ENCODE results near the gene GALP. TPM values are rescaled to one million over a fixed set of nuclear protein-coding genes. Genes with fewer than 3 reads are reported as not detected.
"Not testable (repeated sequence)": the region's sequence is repeated elsewhere in the genome, so short reads cannot be mapped to it uniquely, and the experiment has no call there.

The GALP gene
- total and polyA plus RNA-seq, 7 experiments from 2014 or later = not detected

- Mint-ChIP-seq H3K4me3 (no peak overlapping the region), H3K4me1 (peaks cover 0 to 7% (median 0%) of the 10 kb centered on the region in 7 donors), H3K9me3 (peaks cover 0 to under 1% (median 0%) of the 10 kb centered on the region in 11 donors), H3K36me3 (no peaks in the 10 kb centered on the region), H3K27ac (no peak overlapping the region), H3K27me3 (peaks cover 0 to 10% (median 6%) of the 10 kb centered on the region in 5 donors)
- no peak overlapping the region for H3K27ac ChIP-seq (ENCODE audit: low read depth, low read length)
- H3K36me3 ChIP-seq (ENCODE audit: control insufficient read depth in 2 of 3, insufficient read depth in 3 of 3, low read length in 3 of 3) = no peaks in the 10 kb centered on the region
- H3K4me1 ChIP-seq (ENCODE audit: control insufficient read depth in 2 of 2, insufficient read depth in 2 of 2, low read length in 2 of 2) = no peaks in the 10 kb centered on the region
- CTCF ChIA-PET = no interaction called here
- no peak overlapping the region for H3K4me3 ChIP-seq (ENCODE audit: low read length)
- H3K27me3 ChIP-seq (ENCODE audit: control insufficient read depth in 2 of 2, insufficient read depth in 2 of 2, low read length in 2 of 2) = no peaks in the 10 kb centered on the region
- ATAC-seq = no peak
- intact Hi-C loops (cut with micrococcal nuclease) = no loop called here
- POLR2A ChIA-PET = no interaction called here
- DNase-seq = no peak
- H3K9me3 ChIP-seq (ENCODE audit: control insufficient read depth in 2 of 3, low read length in 3 of 3) = no peaks in the 10 kb centered on the region
Measured at GRCh38 chr19:56189785-56190184, 14.0 kb downstream of the GALP start.

- Mint-ChIP-seq H3K27ac (no peak overlapping the region), H3K4me1 (peaks cover 0 to under 1% (median 0%) of the 10 kb centered on the region in 7 donors), H3K9me3 (peaks cover 0 to 2% (median 0%) of the 10 kb centered on the region in 11 donors), H3K36me3 (no peaks in the 10 kb centered on the region), H3K27me3 (peaks cover 0 to 5% (median 0%) of the 10 kb centered on the region in 5 donors), H3K4me3 (no peak overlapping the region)
- DNase-seq (no peak), ATAC-seq (no peak)
- intact Hi-C loops (cut with micrococcal nuclease) = no loop called here
- Histone ChIP-seq H3K4me3 (ENCODE audit: low read length) (no peak overlapping the region), H3K27me3 (ENCODE audit: control insufficient read depth in 2 of 2, insufficient read depth in 2 of 2, low read length in 2 of 2) (no peaks in the 10 kb centered on the region), H3K4me1 (ENCODE audit: control insufficient read depth in 2 of 2, insufficient read depth in 2 of 2, low read length in 2 of 2) (no peaks in the 10 kb centered on the region), H3K36me3 (ENCODE audit: control insufficient read depth in 2 of 3, insufficient read depth in 3 of 3, low read length in 3 of 3) (no peaks in the 10 kb centered on the region), H3K27ac (ENCODE audit: low read depth, low read length) (no peak overlapping the region), H3K9me3 (ENCODE audit: control insufficient read depth in 2 of 3, low read length in 3 of 3) (no peaks in the 10 kb centered on the region)
- CTCF ChIA-PET = no interaction called here
- POLR2A ChIA-PET = no interaction called here
Measured at GRCh38 chr19:56191115-56191514, 15.3 kb downstream of the GALP start.

GRCh38 chr19:56191711-56192110 is 15.9 kb downstream of the GALP start:
- Histone ChIP-seq H3K27ac (ENCODE audit: low read depth, low read length) (no peak overlapping the region), H3K4me3 (ENCODE audit: low read length) (no peak overlapping the region), H3K36me3 (ENCODE audit: control insufficient read depth in 2 of 3, insufficient read depth in 3 of 3, low read length in 3 of 3) (no peaks in the 10 kb centered on the region), H3K27me3 (ENCODE audit: control insufficient read depth in 2 of 2, insufficient read depth in 2 of 2, low read length in 2 of 2) (no peaks in the 10 kb centered on the region), H3K4me1 (ENCODE audit: control insufficient read depth in 2 of 2, insufficient read depth in 2 of 2, low read length in 2 of 2) (no peaks in the 10 kb centered on the region), H3K9me3 (ENCODE audit: control insufficient read depth in 2 of 3, low read length in 3 of 3) (no peaks in the 10 kb centered on the region)
- Mint-ChIP-seq H3K4me1 (no peaks in the 10 kb centered on the region), H3K27ac (no peak overlapping the region), H3K27me3 (peaks cover 0 to 4% (median 0%) of the 10 kb centered on the region in 5 donors), H3K4me3 (no peak overlapping the region), H3K36me3 (no peaks in the 10 kb centered on the region), H3K9me3 (peaks cover 0 to 2% (median 0%) of the 10 kb centered on the region in 11 donors)
- POLR2A ChIA-PET = no interaction called here
- ATAC-seq (no peak), DNase-seq (no peak)
- CTCF ChIA-PET = no interaction called here
- intact Hi-C loops (cut with micrococcal nuclease) = no loop called here

GRCh38 chr19:56193981-56194640 is 18.3 kb downstream of the GALP start:
- Histone ChIP-seq H3K27ac (ENCODE audit: low read depth, low read length) (no peak overlapping the region), H3K27me3 (ENCODE audit: control insufficient read depth in 2 of 2, insufficient read depth in 2 of 2, low read length in 2 of 2) (no peaks in the 10 kb centered on the region), H3K4me1 (ENCODE audit: control insufficient read depth in 2 of 2, insufficient read depth in 2 of 2, low read length in 2 of 2) (no peaks in the 10 kb centered on the region), H3K36me3 (ENCODE audit: control insufficient read depth in 2 of 3, insufficient read depth in 3 of 3, low read length in 3 of 3) (no peaks in the 10 kb centered on the region), H3K9me3 (ENCODE audit: control insufficient read depth in 2 of 3, low read length in 3 of 3) (no peaks in the 10 kb centered on the region), H3K4me3 (ENCODE audit: low read length) (no peak overlapping the region)
- DNase-seq (no peak), ATAC-seq (no peak)
- CTCF ChIA-PET = no interaction called here
- no peak overlapping the region for H3K27ac Mint-ChIP-seq
- peaks cover 0 to 10% (median 0%) of the 10 kb centered on the region in 5 donors for H3K27me3 Mint-ChIP-seq
- H3K4me3 Mint-ChIP-seq = no peak overlapping the region
- H3K36me3 Mint-ChIP-seq = no peaks in the 10 kb centered on the region
- no peaks in the 10 kb centered on the region for H3K4me1 Mint-ChIP-seq
- POLR2A ChIA-PET = no interaction called here
- peaks cover 0 to 2% (median 0%) of the 10 kb centered on the region in 11 donors for H3K9me3 Mint-ChIP-seq
- intact Hi-C loops (cut with micrococcal nuclease) = no loop called here

- H3K4me1 ChIP-seq (ENCODE audit: control insufficient read depth in 2 of 2, insufficient read depth in 2 of 2, low read length in 2 of 2); H3K9me3 Mint-ChIP-seq; H3K27me3 ChIP-seq (ENCODE audit: control insufficient read depth in 2 of 2, insufficient read depth in 2 of 2, low read length in 2 of 2); H3K27ac ChIP-seq (ENCODE audit: low read depth, low read length); H3K4me1 Mint-ChIP-seq; DNase-seq; H3K36me3 Mint-ChIP-seq; H3K36me3 ChIP-seq (ENCODE audit: control insufficient read depth in 2 of 3, insufficient read depth in 3 of 3, low read length in 3 of 3); H3K27me3 Mint-ChIP-seq; H3K9me3 ChIP-seq (ENCODE audit: control insufficient read depth in 2 of 3, low read length in 3 of 3); H3K4me3 ChIP-seq (ENCODE audit: low read length); ATAC-seq; H3K4me3 Mint-ChIP-seq; CTCF ChIA-PET; H3K27ac Mint-ChIP-seq; intact Hi-C loops (cut with micrococcal nuclease); POLR2A ChIA-PET: not testable (repeated sequence)
Measured at GRCh38 chr19:56197646-56198045, 21.8 kb downstream of the GALP start, which contains the start of gene ZSCAN5B. Gene ZSCAN5B (minus strand): TSS chr19:56197783. CDS start chr19:56193052, 4,731 bp downstream.

- no peaks in the 10 kb centered on the region for H3K36me3 Mint-ChIP-seq
- intact Hi-C loops (cut with micrococcal nuclease) = no loop called here
- H3K27me3 Mint-ChIP-seq = peaks cover 0 to 10% (median 0%) of the 10 kb centered on the region in 5 donors
- H3K9me3 Mint-ChIP-seq = peaks cover 0 to 2% (median 0%) of the 10 kb centered on the region in 11 donors
- Histone ChIP-seq H3K4me3 (ENCODE audit: low read length) (no peak overlapping the region), H3K36me3 (ENCODE audit: control insufficient read depth in 2 of 3, insufficient read depth in 3 of 3, low read length in 3 of 3) (no peaks in the 10 kb centered on the region), H3K27ac (ENCODE audit: low read depth, low read length) (no peak overlapping the region), H3K9me3 (ENCODE audit: control insufficient read depth in 2 of 3, low read length in 3 of 3) (no peaks in the 10 kb centered on the region), H3K27me3 (ENCODE audit: control insufficient read depth in 2 of 2, insufficient read depth in 2 of 2, low read length in 2 of 2) (no peaks in the 10 kb centered on the region), H3K4me1 (ENCODE audit: control insufficient read depth in 2 of 2, insufficient read depth in 2 of 2, low read length in 2 of 2) (no peaks in the 10 kb centered on the region)
- no peak for DNase-seq
- H3K4me3 Mint-ChIP-seq = no peak overlapping the region
- H3K4me1 Mint-ChIP-seq = no peaks in the 10 kb centered on the region
- no peak for ATAC-seq
- no peak overlapping the region for H3K27ac Mint-ChIP-seq
- CTCF ChIA-PET = no interaction called here
- POLR2A ChIA-PET = no interaction called here
Measured at GRCh38 chr19:56199687-56200086, 23.9 kb downstream of the GALP start.

GRCh38 chr19:56201973-56202372 is 26.2 kb downstream of the GALP start, which contains the start of gene ZSCAN5C:
Gene ZSCAN5C (plus strand): TSS chr19:56202273. CDS start chr19:56205914, 3,641 bp downstream.
- no peak for DNase-seq
- H3K4me3 ChIP-seq (ENCODE audit: low read length) = no peak within 1 kb of the TSS
- POLR2A ChIA-PET = no interaction called here
- no peaks in the 10 kb centered on the region for H3K36me3 Mint-ChIP-seq
- no peaks in the 10 kb centered on the region for H3K9me3 ChIP-seq (ENCODE audit: control insufficient read depth in 2 of 3, low read length in 3 of 3)
- no peaks in the 10 kb centered on the region for H3K4me1 Mint-ChIP-seq
- intact Hi-C loops (cut with micrococcal nuclease) = no loop called here
- no peaks in the 10 kb centered on the region for H3K4me1 ChIP-seq (ENCODE audit: control insufficient read depth in 2 of 2, insufficient read depth in 2 of 2, low read length in 2 of 2)
- no peak within 1 kb of the TSS for H3K4me3 Mint-ChIP-seq
- no peaks in the 10 kb centered on the region for H3K36me3 ChIP-seq (ENCODE audit: control insufficient read depth in 2 of 3, insufficient read depth in 3 of 3, low read length in 3 of 3)
- peaks cover 0 to under 1% (median 0%) of the 10 kb centered on the region in 11 donors for H3K9me3 Mint-ChIP-seq
- CTCF ChIA-PET = no interaction called here
- H3K27ac ChIP-seq (ENCODE audit: low read depth, low read length) = no peak within 1 kb of the TSS
- no peaks in the 10 kb centered on the region for H3K27me3 ChIP-seq (ENCODE audit: control insufficient read depth in 2 of 2, insufficient read depth in 2 of 2, low read length in 2 of 2)
- no peak within 1 kb of the TSS for H3K27ac Mint-ChIP-seq
- peaks cover 0 to 10% (median 4%) of the 10 kb centered on the region in 5 donors for H3K27me3 Mint-ChIP-seq
- no peak for ATAC-seq
